ENCODE results near the gene NUPR1. TPM values are rescaled to one million over a fixed set of nuclear protein-coding genes. Genes with fewer than 3 reads are reported as not detected.

The NUPR1 gene
- total RNA-seq, 1 donor from 2014 or later: not detected

- DNase-seq: no peak
- Mint-ChIP-seq H3K4me3 (ENCODE audit: unreplicated experiment) (no peak overlapping the region), H3K27ac (ENCODE audit: unreplicated experiment) (no peak overlapping the region), H3K36me3 (ENCODE audit: unreplicated experiment) (no peaks in the 10 kb centered on the region), H3K4me1 (ENCODE audit: low read depth, unreplicated experiment) (peaks cover 7% of the 10 kb centered on the region), H3K27me3 (ENCODE audit: unreplicated experiment) (peaks cover 11% of the 10 kb centered on the region), H3K9me3 (ENCODE audit: unreplicated experiment) (peaks cover 6% of the 10 kb centered on the region)
- no peak for TF ChIP-seq CTCF (IDR thresholded peaks at IDR 0.05; ENCODE audit: partially characterized antibody, unreplicated experiment)
These were observed 626 bp downstream of the NUPR1 start for GRCh38 chr16:28537964-28538732.

GRCh38 chr16:28537076-28537475, 1.7 kb downstream of the NUPR1 start:
- Mint-ChIP-seq H3K4me1 (ENCODE audit: low read depth, unreplicated experiment) (peaks cover 3% of the 10 kb centered on the region), H3K27me3 (ENCODE audit: unreplicated experiment) (peaks cover 11% of the 10 kb centered on the region), H3K27ac (ENCODE audit: unreplicated experiment) (no peak overlapping the region), H3K36me3 (ENCODE audit: unreplicated experiment) (no peaks in the 10 kb centered on the region), H3K4me3 (ENCODE audit: unreplicated experiment) (no peak overlapping the region), H3K9me3 (ENCODE audit: unreplicated experiment) (peaks cover 6% of the 10 kb centered on the region)
- DNase-seq: no peak
- TF ChIP-seq CTCF (IDR thresholded peaks at IDR 0.05; ENCODE audit: partially characterized antibody, unreplicated experiment): no peak

GRCh38 chr16:28534542-28535373, 4.0 kb downstream of the NUPR1 start:
- no peak for DNase-seq
- Mint-ChIP-seq H3K27me3 (ENCODE audit: unreplicated experiment) (peaks cover 11% of the 10 kb centered on the region), H3K4me3 (ENCODE audit: unreplicated experiment) (no peak overlapping the region), H3K4me1 (ENCODE audit: low read depth, unreplicated experiment) (peaks cover 3% of the 10 kb centered on the region), H3K9me3 (ENCODE audit: unreplicated experiment) (peaks cover 6% of the 10 kb centered on the region), H3K27ac (ENCODE audit: unreplicated experiment) (no peak overlapping the region), H3K36me3 (ENCODE audit: unreplicated experiment) (no peaks in the 10 kb centered on the region)
- no peak for TF ChIP-seq CTCF (IDR thresholded peaks at IDR 0.05; ENCODE audit: partially characterized antibody, unreplicated experiment)

GRCh38 chr16:28532940-28533647, 5.7 kb downstream of the NUPR1 start:
- no peak for DNase-seq
- Mint-ChIP-seq H3K9me3 (ENCODE audit: unreplicated experiment) (peaks cover 6% of the 10 kb centered on the region), H3K27me3 (ENCODE audit: unreplicated experiment) (peaks cover 7% of the 10 kb centered on the region), H3K36me3 (ENCODE audit: unreplicated experiment) (no peaks in the 10 kb centered on the region), H3K4me1 (ENCODE audit: low read depth, unreplicated experiment) (peaks cover 3% of the 10 kb centered on the region), H3K4me3 (ENCODE audit: unreplicated experiment) (no peak overlapping the region), H3K27ac (ENCODE audit: unreplicated experiment) (no peak overlapping the region)
- TF ChIP-seq CTCF (IDR thresholded peaks at IDR 0.05; ENCODE audit: partially characterized antibody, unreplicated experiment): no peak

Measured in glutamatergic neuron (in vitro differentiated cells).